Activated CD4-positive, alpha-beta T cell treated with anti-CD3 and anti-CD28 coated beads, Interleukin-2, amount 50 U/mL, for 48 hours (primary cell): ENCODE data around the gene PID1.

ENCODE experiments used
- DNase-seq, 2 experiments: peaks; one replicate each; pipeline ENCODE4 v3.0.0-alpha.2; 2020

The PID1 gene

DNA sequence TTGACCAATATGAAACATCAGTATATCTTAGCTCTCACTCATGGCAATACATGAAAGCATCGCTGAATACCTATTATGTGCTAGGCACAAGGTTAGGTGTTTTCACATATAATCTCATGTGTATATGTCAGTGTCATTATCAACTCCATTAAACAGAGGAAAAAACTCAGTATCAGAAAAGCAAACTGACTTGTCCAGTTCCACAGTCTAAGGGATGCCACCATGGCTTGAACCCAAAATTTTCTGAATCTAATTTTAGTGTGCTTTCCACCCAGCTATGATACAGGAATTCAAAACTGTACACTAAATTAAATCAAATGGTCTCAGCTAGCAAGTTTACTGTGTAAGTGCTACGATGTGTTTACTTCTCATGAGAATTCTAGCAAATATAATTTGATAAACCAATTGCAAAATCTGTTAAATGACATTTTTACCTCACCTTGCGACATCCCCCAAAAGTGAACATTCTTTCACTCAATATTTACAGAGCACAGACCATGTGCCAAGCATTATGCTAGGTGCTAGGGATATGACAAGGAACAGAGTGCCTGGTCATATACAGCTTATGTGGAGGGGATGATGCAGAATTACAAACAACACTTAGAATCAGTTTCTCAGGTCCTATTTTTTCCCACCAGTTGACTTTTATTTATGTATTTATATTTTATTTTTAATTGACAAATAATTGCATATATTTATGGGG, 211.6 kb downstream of the PID1 start:
- no peak for DNase-seq

DNA sequence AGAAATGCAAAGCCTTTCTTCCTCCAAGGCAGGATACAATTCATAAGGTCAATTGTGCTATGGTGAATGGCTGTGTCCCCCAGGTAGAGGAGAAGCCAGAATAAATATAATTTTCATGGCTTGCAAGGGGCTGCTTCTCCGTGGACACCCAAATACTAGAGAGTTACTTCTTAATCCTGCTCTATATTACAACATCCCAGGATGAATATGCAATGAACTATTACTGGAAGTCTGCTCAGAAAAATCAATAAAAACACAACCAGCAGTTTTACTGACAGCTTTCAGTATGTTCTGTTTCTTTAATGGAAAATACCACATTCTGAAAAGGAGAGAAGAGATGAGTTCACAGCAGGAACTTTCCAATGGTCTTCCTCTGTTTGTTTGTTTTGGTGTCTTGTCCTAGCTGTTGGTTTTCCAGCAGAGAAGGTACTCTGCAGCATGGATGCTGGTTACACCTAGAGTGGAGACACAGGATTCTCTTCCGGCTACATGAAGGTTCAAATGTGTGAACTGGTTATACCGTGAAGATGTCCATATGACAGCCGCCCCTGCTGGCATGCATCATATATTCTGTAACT, 213.0 kb downstream of the PID1 start:
- DNase-seq, result no peak

- no peak for DNase-seq
Observed at GRCh38 chr2:229054311-229054710, 216.8 kb downstream of the PID1 start.

DNA sequence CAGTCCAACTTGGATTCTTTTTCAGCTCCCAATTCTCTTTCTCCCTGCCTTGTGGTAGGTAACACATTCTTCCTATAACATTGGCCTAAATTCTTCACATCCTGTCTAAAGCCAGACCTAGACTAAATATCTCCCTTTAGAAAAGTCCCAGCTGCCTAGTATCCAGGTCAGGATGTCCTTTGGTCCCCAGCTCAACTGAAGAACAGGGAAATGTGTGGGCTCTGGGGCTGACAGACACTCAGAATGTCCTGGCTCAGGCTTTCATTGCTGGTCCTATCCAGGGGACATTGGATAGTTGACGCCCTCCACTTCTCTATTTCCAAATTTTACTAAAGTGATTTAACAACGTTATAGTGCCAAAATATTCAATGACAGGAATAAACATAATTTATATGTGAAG, 219.3 kb downstream of the PID1 start:
- DNase-seq, result no peak

GRCh38 chr2:229050133-229050532, 221.0 kb downstream of the PID1 start:
- no peak for DNase-seq

GRCh38 chr2:229048134-229048533, 223.0 kb downstream of the PID1 start:
- no peak for DNase-seq

DNA sequence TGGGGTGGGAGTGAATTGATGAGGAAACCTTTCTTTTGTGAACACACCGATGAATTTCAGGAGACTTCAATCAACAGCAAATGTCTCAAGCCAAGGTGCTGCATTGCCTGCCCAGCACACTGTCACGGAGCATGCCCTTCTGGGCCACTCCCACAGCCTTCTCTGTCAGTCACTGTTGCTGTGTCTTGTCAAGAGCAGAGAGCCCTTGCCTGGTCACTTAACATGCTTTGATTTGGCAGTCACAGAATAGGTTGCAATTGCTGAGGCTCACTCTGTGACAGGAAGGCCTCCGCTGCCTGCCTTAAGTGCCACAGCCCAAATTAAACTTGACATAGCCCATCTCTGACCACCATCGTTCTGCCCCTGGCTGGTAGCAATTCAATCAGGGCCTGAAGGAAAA, 225.4 kb downstream of the PID1 start:
- no peak for DNase-seq

DNA sequence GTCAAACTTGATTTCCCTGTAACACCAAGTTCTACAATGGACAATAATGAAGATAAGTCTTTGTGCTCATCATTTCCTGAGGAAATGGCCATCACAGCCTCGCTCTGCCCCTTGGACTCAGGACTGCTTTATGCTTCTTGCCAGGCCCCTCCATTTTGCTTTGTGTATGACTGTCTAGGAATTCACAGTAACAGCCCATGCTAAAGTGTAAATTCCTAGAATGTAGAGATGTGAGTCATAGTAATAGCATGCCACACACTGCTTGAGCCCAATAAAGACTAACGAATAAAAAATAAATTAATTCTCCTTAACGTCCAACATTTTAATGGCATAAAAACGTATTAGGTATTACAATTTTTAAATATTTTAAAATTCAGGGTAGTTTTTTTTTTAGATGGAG, 226.5 kb downstream of the PID1 start:
- no peak for DNase-seq

DNA sequence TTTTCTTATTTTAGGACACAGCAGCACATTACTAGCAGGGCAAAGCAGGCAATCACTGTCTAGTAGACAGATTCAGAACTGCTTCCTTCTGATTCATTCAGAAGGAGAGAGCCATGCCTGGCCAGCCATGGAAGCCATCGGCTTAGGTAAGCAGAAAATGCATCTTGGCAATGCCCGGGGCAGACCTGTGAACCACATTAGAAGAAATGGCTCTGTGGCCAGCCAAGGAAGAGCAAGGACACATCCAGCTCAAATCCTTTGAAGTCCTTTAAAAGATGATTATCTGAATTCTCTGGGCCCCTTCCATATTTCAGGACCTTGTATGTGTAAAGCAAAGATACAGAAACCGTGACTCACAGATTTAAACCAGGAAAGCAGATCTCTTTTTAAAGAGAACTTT, 227.4 kb downstream of the PID1 start:
- DNase-seq, result no peak

- DNase-seq, result no peak
Observed at GRCh38 chr2:229042349-229042748, 228.7 kb downstream of the PID1 start.

- DNase-seq, result no peak
Observed at GRCh38 chr2:229041691-229042090, 229.4 kb downstream of the PID1 start.

GRCh38 chr2:229037621-229038020, 233.5 kb downstream of the PID1 start:
- no peak for DNase-seq

GRCh38 chr2:229033816-229034215, 237.3 kb downstream of the PID1 start:
- DNase-seq, result no peak

DNA sequence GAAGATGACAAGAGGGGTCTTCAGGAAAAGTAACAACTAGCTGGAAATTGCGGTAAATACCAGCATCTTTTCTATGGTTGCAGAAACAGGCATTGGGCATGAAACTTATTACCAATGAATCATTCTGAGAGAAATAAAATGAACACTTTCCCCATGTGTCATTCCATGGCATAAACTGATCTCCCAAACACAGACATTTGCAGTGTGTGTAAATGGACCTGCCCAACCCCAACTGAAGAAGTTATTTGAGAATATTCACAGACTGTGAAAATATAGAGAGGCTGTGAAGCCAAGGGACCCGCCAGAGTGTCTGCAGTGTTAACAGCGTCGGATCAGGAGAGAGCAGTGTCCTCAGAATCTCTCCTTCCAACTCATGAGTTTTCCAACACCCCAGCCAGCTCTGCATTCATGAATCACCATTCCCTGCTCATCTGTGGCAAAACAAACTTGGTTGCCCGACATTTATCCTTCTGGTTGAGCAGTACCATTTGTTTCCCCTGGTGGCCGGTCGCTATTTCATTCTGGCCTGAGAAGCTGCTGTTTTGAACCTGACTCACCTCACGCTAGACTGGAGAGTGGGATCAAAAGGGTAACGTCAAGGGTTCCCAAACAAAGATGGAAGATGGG, 238.4 kb downstream of the PID1 start:
- DNase-seq, result no peak

GRCh38 chr2:229027353-229028105, 243.6 kb downstream of the PID1 start:
- DNase-seq, result no peak

- no peak for DNase-seq
Observed at GRCh38 chr2:229025653-229026052, 245.4 kb downstream of the PID1 start.

- DNase-seq, result no peak
Observed at GRCh38 chr2:229022652-229023051, 248.4 kb downstream of the PID1 start.

DNA sequence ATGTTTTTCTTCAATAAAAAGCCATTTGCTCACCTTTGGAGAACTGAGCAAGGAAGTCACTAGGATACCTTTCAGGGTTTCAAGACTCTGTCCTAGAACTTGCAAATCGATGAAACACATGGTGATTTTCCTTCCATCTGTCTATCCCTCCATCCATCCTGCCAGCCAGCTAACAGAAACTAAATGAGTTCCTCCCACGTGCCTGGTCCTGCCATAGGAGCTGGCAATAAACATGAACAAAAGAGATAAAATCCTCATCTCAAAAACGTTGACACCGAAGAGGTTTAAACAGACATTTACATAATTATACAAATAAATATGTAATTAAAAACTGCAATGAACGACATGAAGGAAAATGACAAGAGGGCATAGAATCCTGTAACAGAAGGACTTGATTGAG, 249.0 kb downstream of the PID1 start:
- no peak for DNase-seq

GRCh38 chr2:229009816-229010215, 261.3 kb downstream of the PID1 start:
- no peak for DNase-seq

DNA sequence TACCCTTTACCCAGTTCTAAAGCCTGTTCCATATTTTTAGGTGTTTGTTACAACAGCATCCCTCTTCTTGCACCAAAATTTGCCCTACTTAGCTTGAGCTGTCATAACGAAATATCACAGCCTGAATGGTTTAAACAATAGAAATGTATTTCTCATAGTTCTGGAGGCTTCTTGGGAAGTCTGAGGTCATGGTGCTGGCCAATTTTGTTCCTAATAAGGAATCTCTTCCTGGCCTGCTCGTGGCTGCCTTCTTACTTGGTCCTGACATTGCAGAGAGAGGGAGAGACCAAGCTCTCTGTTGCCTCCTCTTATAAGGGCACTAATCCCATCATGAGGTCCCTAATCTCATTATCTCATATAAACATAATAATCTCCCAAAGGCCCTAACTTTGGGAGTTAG, 267.8 kb downstream of the PID1 start:
- no peak for DNase-seq

DNA sequence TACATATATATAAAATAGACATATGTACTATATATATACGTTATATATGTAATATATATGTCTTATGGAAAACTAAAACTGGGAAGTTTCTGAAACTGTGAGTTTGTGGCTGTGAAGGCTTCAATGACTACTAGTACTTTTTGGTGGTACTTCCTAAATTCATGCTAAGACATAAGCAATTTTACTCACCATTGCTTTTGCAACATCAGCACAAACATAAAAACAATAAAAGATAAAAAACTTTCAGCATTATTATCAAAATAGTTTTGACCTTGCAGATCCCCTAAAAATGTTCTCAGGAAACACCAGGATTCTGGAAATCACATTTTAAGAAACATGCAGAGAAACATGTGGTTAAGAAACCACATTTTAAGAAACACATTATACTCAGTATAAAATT, 269.9 kb downstream of the PID1 start:
- DNase-seq, result no peak

DNA sequence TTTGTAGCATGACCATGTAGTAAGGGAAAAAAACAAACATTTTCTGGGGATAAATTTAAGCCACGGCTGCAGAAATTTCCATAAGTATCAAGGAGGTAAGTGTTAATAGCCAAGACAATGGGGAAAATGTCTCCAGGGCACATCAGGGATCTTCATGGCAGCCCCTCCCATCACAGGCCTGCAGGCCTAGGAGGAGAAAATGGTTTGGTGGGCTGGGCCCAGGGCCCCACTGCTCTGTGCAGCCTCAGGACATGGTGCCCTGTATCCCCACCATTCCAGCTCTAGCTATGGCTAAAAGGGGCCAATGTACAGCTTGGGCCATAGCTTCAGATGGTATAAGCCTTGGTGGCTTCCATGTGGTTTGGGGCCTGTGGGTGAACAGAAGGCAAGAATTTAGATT, 271.8 kb downstream of the PID1 start:
- DNase-seq, result no peak

DNA sequence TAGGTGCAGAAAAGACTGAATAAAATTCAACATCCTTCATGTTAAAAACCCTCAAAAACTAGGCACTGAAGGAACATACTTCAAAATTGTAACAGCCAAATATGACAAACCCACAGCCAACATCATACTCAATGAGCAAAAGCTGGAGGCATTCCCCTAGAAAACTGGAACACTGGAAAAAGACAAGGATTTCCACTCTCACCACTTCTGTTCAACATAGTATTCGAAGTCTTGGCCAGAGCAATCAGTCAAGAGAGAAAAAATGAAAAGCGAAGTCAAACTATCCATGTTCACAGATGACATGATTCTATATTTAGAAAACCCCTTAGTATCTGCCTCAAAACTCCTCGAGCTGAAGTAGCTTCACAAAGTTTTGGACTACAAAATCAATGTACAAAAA, 282.3 kb downstream of the PID1 start:
- DNase-seq, result no peak
